ENCODE results near the gene ZNF891.

Gene ZNF891

GRCh38 chr12:133058203-133059113, 71.6 kb downstream of the ZNF891 start:
- DNase-seq = no peak

DNA sequence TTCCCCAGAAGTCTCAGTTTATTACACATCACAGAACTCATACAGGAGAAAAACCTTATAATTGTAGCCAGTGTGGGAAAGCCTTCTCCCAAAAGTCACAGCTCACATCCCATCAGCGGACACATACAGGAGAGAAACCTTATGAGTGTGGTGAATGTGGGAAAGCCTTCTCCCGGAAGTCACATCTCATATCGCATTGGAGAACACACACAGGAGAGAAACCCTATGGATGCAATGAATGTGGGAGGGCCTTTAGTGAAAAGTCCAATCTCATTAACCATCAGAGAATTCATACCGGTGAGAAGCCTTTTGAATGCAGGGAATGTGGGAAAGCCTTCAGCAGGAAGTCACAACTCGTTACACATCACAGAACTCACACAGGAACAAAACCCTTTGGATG, 72.6 kb downstream of the ZNF891 start:
- DNase-seq = no peak

All from NCI-H1048 (cell line).